ENCODE measurements around the gene OR5AR1.
A peak's percentile ranks its signal among the peaks of the same experiment; 100 is the strongest.

OR5AR1 gene

GRCh38 chr11:56663386-56663785 is at the start of gene OR5AR1:
OR5AR1 (plus strand) TSS chr11:56663686; CDS start chr11:56663686, 0 bp downstream.
- H3K4me3 ChIP-seq (ENCODE audit: low read depth, low read length), result no peak within 1 kb of the TSS
- TF ChIP-seq CTCF (conservative IDR thresholded peaks at IDR 0.05; ENCODE audit: low read depth, low read length), result no peak
- no peak for DNase-seq (ENCODE audit: low read depth)

GRCh38 chr11:56624661-56625110 is 38.8 kb upstream of the OR5AR1 start:
- no peak overlapping the region for H3K4me3 ChIP-seq (ENCODE audit: low read depth, low read length)
- DNase-seq (ENCODE audit: low read depth), result peak; percentile 45
- TF ChIP-seq CTCF (conservative IDR thresholded peaks at IDR 0.05; ENCODE audit: low read depth, low read length), result no peak

GRCh38 chr11:56625946-56626345 is 37.5 kb upstream of the OR5AR1 start:
- H3K4me3 ChIP-seq (ENCODE audit: low read depth, low read length), result no peak overlapping the region
- no peak for DNase-seq (ENCODE audit: low read depth)
- TF ChIP-seq CTCF (conservative IDR thresholded peaks at IDR 0.05; ENCODE audit: low read depth, low read length), result no peak

- no peak for TF ChIP-seq CTCF (conservative IDR thresholded peaks at IDR 0.05; ENCODE audit: low read depth, low read length)
- no peak overlapping the region for H3K4me3 ChIP-seq (ENCODE audit: low read depth, low read length)
- DNase-seq (ENCODE audit: low read depth), result no peak
Observed at GRCh38 chr11:56632329-56632728, 31.2 kb upstream of the OR5AR1 start.

GRCh38 chr11:56636861-56637260 is 26.6 kb upstream of the OR5AR1 start:
- TF ChIP-seq CTCF (conservative IDR thresholded peaks at IDR 0.05; ENCODE audit: low read depth, low read length), result no peak
- H3K4me3 ChIP-seq (ENCODE audit: low read depth, low read length), result no peak overlapping the region
- no peak for DNase-seq (ENCODE audit: low read depth)

- TF ChIP-seq CTCF (conservative IDR thresholded peaks at IDR 0.05; ENCODE audit: low read depth, low read length), result no peak
- no peak for DNase-seq (ENCODE audit: low read depth)
- no peak overlapping the region for H3K4me3 ChIP-seq (ENCODE audit: low read depth, low read length)
Observed at GRCh38 chr11:56637500-56637899, 26.0 kb upstream of the OR5AR1 start.

GRCh38 chr11:56642339-56642738 is 21.1 kb upstream of the OR5AR1 start, which contains the start of gene OR5AP2:
OR5AP2 (minus strand) TSS chr11:56642439; CDS start chr11:56642439, 0 bp downstream.
- H3K4me3 ChIP-seq (ENCODE audit: low read depth, low read length), result no peak within 1 kb of the TSS
- no peak for DNase-seq (ENCODE audit: low read depth)
- no peak for TF ChIP-seq CTCF (conservative IDR thresholded peaks at IDR 0.05; ENCODE audit: low read depth, low read length)

Measured in choroid plexus epithelial cell (primary cell).